ENCODE results near the gene FSTL4.

The FSTL4 gene

DNA sequence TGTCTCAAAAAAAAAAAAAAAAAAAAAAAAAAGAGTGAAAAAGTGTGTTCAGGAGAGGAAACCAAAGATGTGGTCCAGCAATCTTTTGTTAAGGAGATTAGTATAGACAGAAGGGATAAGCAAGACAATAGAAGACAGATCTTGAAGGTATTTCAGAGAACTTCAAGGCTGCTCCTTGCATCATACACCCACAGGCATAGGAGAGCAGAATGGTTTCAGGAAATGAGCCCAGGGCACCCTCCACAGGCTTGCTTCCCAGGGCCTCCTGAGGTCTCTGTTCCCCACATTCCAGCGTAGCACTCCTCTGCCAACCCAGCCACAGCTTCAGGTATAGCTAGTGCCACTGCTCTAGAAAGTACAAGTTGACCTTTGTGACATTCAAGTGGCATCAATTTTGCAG, 65.8 kb downstream of the FSTL4 start:
- no peak for DNase-seq

DNA sequence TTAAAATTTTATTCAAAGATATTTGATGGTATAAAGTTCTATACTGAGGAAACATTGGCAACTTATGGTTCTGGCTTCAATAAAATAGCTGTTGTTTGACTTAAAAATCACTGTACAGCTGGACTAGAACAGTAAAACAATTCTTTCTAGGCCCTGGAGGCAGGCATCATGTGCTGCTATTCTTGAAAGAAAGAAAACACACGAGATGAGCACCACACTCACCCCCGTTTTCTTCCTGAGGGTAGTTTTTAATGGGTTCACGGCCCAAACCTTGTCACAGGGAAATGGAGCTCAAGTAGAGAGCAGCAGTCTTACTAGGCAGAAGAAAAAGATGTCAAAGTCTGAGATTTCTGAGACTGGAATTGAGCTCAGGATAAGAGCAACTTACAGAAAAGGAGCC, 68.0 kb downstream of the FSTL4 start:
- no peak for DNase-seq

DNA sequence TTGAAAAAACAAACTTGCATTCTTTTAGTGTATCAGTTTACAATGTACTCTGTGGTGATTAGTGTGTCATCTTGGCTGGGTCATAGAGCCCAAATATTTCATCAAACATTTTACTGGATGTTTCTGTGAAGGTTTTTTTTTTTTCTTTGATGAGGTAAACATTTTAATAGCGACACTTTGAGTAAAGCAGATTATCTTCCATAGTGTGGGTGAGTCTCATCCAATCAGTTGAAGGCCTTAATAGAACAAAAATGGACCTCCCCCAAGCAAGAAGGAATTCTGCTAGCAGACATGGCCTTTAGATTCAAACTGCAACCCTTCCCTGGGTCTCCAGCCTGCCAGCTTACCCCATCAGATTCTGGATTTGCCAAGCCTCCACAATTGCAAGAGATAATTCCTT, 72.5 kb downstream of the FSTL4 start:
- no peak for DNase-seq

DNA sequence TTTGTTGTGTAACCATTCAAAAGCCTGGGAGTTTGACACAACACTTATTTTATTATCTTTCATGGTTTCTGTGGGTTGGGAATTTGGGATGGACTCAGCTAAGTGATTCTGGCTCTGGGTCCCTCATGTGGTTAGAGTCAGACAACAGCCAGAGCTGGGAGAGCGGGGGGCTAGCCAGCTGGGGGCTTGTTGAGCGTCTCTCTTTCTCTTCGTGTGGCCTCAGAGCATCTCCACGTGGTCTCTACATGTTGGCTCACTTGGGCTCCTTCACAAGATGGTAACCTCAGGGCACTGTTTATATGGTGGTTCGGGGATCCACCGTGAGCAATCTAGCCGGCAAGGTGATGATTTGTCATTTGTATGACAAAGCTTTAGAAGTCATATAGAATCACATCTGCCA, 73.6 kb downstream of the FSTL4 start:
- DNase-seq, result no peak

DNA sequence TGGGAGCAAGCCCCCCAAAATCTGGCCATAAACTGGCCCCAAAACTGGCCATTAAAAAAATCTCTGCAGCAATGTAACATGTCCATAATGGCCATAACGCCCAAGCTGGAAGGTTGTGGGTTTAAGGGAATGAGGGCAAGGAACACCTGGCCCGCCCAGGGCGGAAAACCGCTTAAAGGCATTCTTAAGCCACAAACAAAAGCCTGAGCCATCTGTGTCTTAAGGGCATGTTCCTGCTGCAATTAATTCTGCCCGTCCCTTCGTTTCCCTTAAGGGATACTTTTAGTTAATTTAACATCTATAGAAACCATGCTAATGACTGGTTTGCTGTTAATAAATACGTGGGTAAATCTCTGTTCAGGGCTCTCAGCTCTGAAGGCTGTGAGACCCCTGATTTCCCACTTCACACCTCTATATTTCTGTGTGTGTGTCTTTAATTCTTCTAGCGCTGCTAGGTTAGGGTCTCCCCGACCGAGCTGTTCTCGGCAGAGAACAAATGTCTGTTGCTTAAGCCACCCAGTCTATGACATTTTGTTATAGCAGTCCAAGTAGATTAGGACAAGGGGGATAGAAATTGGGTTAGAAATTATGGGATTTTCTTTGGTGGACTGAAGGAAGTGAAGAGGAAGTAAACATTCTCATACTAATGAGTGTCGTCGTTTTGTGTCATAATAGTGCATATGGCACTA, 77.0 kb downstream of the FSTL4 start:
- peak; percentile 50 for DNase-seq

DNA sequence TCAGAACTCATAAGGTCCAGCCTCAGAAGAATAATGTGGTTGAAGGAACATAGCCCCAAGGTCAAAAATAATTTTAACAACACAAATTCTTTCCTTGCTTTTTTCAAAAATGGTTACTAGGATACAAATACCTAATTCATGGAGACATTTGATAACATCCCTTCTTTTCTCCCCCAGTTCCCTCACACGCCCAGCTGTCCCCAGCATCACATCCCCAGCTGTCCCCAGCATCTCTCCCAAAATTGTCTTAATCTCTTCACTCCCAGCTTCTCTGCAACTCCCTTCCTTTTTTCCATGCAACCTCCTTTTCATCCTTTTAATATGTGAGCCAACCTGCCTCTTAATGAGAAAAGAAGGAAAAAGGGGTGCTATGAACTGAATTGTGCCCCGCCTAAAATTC, 77.8 kb downstream of the FSTL4 start:
- DNase-seq, result no peak

DNA sequence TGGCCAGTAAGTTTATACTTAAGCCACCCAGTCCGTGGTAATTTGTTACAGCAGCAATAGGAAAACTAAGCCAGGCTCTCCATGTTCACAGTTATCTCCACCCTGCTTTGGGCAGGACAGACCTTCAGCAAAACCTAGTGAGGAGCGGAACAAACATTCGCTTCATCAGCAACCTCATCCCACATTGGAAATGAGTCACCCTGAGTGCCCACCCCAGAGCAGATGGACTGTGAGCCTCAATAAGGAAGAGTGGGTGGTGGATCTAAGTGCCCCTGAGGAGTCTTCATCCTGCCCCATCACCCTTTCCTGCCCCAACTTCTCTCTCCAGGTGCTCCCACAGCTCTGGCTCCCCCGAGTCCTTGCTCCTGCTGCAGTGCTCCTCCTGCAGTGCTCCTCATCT, 78.8 kb downstream of the FSTL4 start:
- no peak for DNase-seq

DNA sequence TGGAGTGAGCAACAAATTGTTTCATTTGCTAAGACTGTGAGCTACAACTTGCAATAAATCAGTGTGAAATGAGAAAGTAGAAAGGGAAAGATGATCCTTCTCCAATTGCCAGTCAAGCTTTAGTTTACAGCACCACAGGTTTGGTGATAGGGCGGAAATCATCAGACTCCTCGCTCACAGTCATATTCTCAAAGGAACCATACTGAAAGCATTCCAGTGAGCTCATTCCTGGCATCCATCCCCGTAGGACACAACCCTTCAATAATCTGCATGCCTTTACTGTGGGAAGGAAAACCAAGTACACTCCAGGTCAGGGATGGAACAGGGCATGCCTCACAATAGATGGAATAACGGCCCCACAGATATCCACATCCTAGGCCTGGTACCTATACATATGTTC, 80.7 kb downstream of the FSTL4 start:
- no peak for DNase-seq

DNA sequence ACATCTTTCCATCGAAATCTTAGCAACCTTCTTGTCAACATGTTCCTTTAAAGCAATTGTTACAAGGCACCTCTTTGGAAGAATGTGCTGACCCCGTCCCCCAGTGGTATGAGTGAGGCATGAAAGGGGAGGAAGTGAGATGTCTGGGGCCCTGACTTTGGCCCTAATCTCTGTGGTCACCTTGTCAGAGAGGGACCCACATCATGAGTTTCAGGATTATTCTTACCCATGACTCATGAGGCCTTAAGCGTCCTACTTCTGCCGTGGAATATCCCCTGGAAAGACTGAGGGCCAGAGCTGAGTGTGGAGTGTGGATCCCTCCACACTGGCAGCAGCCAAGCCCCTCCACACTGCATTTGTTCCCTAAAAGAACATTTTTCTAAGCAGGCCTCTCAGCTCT, 81.2 kb downstream of the FSTL4 start:
- no peak for DNase-seq

DNA sequence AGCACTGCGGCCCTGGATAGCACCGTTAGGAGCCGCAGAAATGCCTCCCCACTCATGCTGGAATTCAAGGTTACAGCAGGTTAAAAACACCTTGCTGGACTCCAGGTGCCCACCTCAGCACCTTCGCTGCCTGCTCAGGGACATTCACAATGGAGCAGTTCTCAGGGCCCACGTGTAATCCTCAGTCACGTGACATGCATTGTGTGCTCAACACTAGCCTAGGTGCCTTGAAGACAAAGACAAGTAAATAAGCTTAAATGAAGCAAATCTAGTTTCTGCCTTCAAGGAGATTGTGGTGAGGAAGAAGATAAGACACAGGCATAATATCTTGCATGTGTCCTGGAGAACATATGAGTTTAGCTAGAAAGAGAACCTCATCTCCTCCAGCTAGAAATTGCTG, 82.1 kb downstream of the FSTL4 start:
- no peak for DNase-seq

DNA sequence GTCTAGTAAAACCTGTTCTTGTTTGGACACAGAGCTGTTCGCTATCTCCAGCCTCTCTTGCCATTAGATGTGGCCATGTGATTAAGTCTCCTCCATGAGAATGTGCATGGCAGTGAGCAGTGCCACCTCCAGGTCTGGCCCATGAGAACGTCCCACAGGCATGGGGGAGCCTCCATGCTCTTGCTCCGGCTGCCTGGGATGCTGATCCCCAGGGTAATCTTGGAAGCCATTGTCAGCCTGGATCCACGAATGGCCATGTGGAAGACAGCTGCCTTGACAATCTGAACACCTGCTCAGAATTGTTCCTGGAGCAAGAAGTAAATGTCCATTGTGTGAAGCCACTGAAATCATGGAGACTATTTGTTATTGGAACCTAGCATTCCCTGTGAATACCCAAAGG, 83.5 kb downstream of the FSTL4 start:
- no peak for DNase-seq

DNA sequence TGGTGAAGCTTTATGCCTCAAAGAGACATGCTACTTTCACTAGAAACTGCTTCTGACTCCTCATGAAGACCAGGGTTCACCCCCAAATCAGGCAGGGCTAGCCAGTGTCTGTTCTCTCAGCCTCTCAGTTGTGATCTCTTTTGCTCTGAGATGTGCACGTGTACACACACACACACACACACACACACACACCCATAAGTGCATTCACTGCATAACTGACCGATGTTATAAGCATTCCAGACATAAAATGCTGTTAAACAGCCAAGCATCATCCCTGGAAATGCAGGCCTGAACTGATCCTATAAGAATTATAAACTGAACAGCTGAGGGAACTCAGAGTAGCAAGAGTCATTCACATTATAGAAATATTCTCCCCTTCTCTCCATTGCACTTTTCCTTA, 85.0 kb downstream of the FSTL4 start:
- no peak for DNase-seq

DNA sequence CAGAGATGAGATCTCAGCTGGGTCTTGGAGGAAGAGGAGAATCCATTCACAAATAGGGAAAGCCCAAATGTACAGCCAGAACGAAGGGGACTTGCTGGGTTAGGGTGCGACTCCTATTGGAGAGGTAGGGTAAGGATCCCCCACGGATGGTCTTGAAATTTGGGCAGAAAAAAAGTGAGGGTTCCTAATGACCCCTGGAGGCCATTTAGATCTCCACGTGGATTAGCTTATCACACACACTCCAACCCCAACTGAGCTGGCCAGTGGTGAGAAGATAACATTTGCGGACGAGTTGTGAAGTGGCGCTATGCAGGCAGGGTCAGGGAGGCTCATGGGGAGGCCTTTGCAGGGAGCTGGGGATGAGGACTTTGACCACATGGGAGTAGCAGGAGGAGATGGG, 86.0 kb downstream of the FSTL4 start:
- no peak for DNase-seq

DNA sequence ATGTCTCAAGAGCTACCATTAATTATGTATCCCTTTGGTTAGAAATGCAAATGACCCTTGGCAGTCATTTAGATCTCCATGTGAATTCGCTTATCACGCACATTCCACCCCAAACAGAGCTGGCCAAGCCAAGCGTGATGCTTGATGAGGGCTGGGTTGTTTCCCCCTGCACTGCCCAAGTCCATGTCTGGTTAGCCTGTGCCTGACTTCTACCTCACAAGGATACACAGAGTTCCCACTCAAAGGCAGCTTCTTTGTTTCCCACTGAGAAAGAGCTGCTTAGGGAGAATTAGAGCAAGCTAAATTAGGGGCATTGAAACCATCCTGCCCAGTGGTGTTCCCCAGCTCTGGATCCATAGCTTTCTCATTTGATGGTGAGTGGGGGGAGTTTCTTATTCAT, 87.2 kb downstream of the FSTL4 start:
- no peak for DNase-seq

DNA sequence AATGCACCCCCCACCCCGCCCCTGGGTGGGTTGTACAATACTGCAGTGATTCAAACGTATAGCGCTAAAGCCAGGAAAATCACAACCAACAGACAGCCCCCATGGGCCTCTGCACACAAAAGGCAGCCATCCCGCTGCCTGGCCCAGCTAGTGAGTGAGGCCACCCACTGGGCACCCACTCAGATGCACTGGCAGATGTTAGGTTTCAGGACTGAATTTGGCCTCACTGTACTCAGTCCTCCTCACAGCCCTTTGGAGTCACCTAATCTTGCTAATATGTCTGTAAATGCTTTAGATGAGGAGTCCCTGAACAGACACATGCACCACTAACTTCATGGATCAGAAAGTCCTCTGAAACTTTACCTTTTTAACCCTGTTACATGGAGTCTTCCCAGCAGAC, 87.7 kb downstream of the FSTL4 start:
- peak; percentile 68 for DNase-seq

DNA sequence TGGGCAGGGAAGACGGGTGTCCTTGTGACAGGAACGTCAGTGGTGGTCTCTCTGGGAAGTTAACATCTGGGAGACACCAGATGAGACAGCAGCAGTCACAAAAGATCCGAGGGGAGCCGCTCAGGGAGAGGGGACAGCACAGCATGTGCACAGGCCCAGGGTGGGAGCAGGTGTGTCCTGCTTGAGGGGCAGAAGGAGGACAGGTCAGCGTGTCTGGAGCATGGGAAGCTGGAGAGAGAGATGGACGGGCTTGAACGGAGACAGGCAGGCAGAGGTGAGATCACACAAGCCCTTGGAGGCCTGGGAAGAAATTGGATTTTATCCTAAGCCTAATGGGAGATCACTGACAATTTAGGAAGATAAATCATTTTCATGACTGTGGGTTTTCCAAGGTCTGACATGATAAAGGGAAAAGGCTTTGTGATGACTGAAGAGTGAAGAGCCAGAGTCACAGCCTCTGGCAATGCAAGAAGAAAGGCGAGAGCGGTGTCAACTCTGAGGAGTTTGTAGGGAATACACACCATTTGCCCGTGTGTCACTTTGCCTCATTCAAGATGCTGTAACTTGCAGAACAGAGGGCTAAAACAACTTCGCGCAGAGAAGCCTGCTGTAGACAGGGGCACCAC, 88.3 kb downstream of the FSTL4 start:
- no peak for DNase-seq

DNA sequence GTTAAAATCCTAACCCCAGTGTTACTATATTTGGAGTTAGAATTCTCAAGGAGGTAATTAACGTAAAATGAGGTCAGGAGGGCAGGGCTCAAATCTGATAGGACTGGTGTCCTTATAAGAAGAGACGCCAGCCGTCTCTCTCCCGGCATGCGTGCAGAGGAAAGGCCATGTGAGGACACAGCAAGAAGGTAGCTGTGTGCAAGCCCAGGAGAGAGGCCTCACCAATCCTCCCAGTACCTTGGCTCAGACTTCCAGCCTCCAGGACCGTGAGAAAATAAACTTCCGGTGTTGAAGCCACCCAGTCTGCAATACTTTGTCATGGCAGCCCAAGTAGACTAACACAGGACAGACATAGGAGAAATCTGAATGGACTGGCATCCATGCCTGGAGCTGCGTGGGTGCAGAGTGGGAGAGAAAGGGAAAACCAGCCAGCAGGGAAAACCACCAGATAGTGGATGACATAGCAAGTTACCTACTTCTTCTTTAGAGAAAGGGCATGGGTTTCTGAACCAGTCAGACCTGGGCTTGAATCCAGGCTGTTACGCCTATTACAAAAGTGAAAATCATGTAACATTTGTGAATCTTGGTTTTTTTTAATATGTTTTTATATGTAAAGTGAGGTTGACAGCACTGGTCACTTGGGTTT, 89.2 kb downstream of the FSTL4 start:
- no peak for DNase-seq

DNA sequence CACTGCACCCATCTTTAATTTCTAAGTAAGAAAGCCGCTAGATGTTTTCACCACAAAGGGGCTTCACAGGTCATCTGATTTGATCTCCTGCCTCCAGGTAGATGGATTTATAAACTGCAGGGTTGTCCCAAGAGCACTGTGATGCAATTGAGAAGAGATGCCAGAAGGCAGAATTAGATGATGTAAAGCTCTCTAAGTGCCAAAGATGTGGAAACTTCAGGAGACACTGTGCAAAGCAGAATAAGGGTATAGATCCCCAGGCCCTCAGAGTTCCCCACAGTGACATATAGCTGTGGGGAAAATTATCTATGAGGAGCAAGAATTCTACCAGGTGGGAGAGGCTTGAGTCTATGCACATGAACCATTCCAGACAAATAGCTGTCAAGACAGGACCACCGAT, 90.5 kb downstream of the FSTL4 start:
- no peak for DNase-seq

DNA sequence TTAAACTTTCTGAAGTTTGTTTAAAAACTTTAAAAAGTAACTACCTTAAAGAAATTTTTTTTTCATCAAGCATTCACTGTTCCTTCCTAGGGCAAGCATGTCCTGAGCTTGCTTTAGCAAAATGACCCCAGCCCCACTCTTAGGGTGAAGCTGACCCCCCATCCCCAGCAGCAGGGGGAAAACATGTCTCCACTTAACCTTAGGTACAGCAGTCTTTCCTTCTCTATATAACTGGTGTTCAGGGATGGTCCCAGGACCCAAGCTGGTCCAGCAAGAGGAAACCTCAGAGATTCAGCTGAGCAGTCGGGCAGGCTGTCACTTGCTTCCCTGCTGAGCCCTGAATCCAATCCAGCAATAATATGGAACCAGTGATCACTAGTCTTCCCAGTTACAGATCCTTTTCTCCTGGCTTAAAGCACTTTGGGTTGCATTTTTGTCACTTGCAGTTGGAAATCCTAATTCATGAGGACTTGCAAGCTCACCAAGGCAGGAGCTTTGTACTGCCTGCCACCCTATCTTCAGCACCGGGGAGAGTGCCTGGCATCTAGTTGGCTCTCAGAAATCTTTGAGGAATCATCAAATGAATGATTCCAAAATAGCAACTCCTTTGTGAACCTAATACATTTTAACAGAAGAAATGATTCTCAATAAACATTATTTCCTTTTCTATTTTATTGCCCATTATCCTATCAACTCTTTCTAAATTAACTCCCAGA, 91.2 kb downstream of the FSTL4 start:
- DNase-seq, result no peak

DNA sequence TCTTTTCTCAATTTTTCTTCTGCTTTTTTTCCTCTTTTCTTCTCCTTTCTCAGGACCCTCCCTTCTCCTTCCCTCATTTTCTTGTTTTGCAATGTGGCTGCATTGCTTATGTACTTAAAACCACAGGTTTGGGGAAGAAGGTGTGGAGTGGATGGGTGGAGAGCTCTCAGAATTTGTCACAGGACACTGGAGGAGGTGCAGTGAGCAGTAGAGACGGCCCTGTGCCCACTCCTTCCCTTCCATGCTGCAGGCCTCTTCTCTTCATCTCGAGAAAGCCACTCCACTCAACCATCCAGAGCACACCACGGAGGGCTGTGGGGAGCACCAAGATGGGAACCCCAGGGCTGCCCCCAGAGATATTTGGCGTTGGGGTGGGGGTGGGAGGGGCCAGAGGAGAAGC, 92.3 kb downstream of the FSTL4 start:
- DNase-seq, result no peak

DNA sequence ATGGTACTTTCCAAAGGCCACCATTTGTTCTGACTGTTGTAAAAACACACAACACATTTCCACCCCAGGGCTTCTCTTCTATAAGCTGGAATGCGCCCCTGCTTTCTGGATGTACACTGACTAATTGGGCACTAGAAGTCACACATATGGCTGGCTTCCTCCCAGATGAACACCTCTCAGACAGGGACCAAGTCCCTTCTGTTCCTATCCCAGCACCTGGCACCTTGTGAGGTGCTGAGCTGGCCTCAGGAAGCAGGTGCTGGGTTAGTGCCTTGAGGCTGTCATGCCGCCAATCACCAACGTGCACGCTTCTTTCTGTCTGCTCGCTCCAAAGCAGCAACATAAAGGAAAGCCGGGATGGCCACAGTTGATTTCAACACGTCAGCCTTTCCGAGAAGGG, 93.2 kb downstream of the FSTL4 start:
- no peak for DNase-seq

DNA sequence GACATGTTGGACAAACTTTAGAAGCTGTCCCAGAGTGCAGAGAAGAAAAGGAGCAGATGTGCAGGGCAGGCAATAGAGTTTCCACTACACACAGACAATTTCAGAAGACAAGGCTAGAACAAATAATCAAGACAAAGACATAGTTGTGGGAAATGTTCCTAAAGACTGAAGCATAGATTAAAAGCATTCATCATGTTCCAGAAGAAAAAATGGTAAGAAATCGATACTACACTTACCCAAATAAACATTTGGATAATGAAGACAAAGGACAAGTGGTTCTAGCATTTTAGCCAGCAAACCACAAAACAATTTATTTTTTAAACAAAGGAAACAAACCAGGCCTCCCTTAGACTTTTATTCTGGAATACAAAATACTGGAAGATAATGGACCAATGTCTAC, 97.9 kb downstream of the FSTL4 start:
- DNase-seq, result no peak

DNA sequence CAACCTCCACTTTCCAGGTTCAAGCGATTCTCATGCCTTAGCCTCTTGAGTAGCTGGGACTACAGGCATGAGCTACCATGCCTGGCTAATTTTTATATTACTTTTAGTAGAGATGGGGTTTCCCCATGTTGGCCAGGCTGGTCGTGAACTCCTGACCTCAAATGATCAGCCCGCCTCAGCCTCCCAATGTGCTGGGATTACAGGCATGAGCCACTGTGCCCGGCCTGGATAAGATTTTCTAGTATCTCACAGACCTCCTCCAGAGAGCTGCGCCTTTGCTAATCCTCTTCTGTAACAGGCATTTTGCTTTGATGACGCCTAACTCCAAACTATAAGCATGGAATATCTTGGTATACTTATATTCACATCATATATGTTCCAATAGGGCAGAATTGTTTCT, 99.4 kb downstream of the FSTL4 start:
- no peak for DNase-seq

DNA sequence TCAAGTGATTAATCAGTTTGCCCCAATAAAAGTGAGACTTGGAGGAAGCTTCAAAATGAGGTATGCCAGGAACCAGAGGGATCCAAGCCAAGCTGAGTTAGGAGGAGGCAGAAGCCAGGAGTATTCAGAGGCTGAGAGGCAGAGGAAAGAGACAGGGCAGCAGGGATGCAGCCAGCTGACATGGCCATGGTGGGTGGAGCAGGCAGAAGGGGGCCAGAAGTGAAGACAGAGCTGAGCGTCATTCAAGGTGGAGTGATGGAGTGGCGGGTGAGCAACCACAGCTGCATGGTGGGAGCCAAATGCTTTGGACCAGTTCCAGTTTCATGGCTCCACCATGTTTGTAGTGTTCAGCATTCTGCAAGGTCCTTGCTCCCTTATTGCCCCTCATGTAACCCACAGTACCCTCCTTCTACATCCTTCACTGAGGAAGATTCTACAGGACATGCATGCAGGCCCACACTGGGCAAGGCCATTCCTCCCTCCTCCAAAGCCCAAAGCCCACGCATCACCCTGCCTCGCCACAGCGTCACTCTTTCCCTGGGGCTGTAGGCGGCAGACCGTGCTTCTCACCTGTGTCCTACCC, 100.6 kb downstream of the FSTL4 start:
- DNase-seq, result no peak
